ENCODE results near the gene SLAIN1. TPM values are rescaled to one million over a fixed set of nuclear protein-coding genes. Genes with fewer than 3 reads are reported as not detected.

The SLAIN1 gene
- total and polyA plus RNA-seq, 10 of the 15 experiments (the other 5 are each of a cell fraction or from before 2014, with no cell fraction given), result 11.9 to 140 (median 56.9) TPM

- TF ChIP-seq REST (IDR thresholded peaks at IDR 0.05; ENCODE audit: low read depth, low read length) (no peak), CUX1 (IDR thresholded peaks at IDR 0.05; ENCODE audit: insufficient replicate concordance, low read depth, low read length) (no peak), JUND (IDR thresholded peaks at IDR 0.05; ENCODE audit: low read depth, low read length) (no peak), IKZF1 (conservative IDR thresholded peaks at IDR 0.05) (no peak; the same call in 1 of the 2 replicates), RUNX3 (IDR thresholded peaks at IDR 0.05; ENCODE audit: low read length) (peak; percentile 72), NKRF (conservative IDR thresholded peaks at IDR 0.05) (no peak), MLLT1 (IDR thresholded peaks at IDR 0.05) (no peak), SREBF2 (IDR thresholded peaks at IDR 0.05; ENCODE audit: low read length) (no peak), ZNF207 (IDR thresholded peaks at IDR 0.05; ENCODE audit: borderline replicate concordance) (no peak), NFXL1 (IDR thresholded peaks at IDR 0.05; ENCODE audit: borderline replicate concordance) (no peak), ZNF217 (IDR thresholded peaks at IDR 0.05) (no peak), ZNF687 (IDR thresholded peaks at IDR 0.05) (no peak), GATAD2B (conservative IDR thresholded peaks at IDR 0.05; ENCODE audit: low read depth) (no peak), PAX8 (IDR thresholded peaks at IDR 0.05) (no peak)
Measured at GRCh38 chr13:77719128-77719527, 21.6 kb downstream of the SLAIN1 start (continued).

All from GM12878 (cell line).